HG03196 (cell line): Measurements from ENCODE around the gene IDI2.

ENCODE experiments used
- ATAC-seq: cut with Tn5 transposase; IDR thresholded peaks from one replicate; pipeline ENCODE4 v1.9.1; 2021; ENCODE audit not compliant: unreplicated experiment

IDI2 gene

GRCh38 chr10:983971-984655 lies 41.5 kb downstream of the IDI2 start:
- no peak for ATAC-seq

GRCh38 chr10:983401-983800 lies 42.3 kb downstream of the IDI2 start:
- ATAC-seq: no peak

GRCh38 chr10:980468-981093 lies 45.1 kb downstream of the IDI2 start:
- no peak for ATAC-seq

GRCh38 chr10:978826-979421 lies 46.7 kb downstream of the IDI2 start:
- no peak for ATAC-seq

GRCh38 chr10:976316-976715 lies 49.3 kb downstream of the IDI2 start:
- ATAC-seq: no peak

GRCh38 chr10:974785-975074 lies 50.9 kb downstream of the IDI2 start:
- ATAC-seq: no peak

GRCh38 chr10:974038-974784 lies 51.4 kb downstream of the IDI2 start:
- ATAC-seq: no peak

GRCh38 chr10:972763-973162 lies 52.9 kb downstream of the IDI2 start:
- no peak for ATAC-seq

- ATAC-seq: no peak
Observed at GRCh38 chr10:971613-972012, 54.0 kb downstream of the IDI2 start.

- ATAC-seq: no peak
Observed at GRCh38 chr10:971150-971542, 54.5 kb downstream of the IDI2 start.

GRCh38 chr10:970311-971149 lies 55.1 kb downstream of the IDI2 start:
- ATAC-seq: no peak

- ATAC-seq: no peak
Observed at GRCh38 chr10:969473-970150, 56.0 kb downstream of the IDI2 start.
